NCI-H82 (cell line): Measurements from ENCODE around the gene ARHGAP33.
A peak's percentile ranks its signal among the peaks of the same experiment; 100 is the strongest.
"Not testable (repeated sequence)": the region's sequence is repeated elsewhere in the genome, so short reads cannot be mapped to it uniquely, and the experiment has no call there.

ENCODE experiments used
- DNase-seq: peaks from one replicate; lab custom pipeline; 2025; lab: John Stamatoyannopoulos, UW

Gene ARHGAP33

DNA sequence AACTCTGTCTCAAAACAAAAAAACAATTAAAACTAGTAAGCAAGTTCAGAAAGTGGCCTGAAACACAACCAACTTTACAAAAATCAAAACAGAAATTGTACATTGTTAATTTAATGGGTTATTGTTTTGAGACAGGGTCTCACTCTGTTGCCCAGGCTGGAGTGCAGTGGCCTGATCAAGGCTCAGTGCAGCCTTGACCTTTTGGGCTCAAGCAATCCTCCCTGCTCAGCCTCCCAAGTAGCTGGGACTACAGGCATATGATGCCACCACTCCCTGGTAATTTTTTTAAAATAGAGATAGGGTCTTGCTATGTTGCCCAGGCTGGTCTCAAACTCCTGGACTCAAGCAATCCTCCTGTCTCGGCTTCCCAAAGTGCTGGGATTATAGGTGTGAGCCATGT, 20.2 kb downstream of the ARHGAP33 start:
- DNase-seq = not testable (repeated sequence)

DNA sequence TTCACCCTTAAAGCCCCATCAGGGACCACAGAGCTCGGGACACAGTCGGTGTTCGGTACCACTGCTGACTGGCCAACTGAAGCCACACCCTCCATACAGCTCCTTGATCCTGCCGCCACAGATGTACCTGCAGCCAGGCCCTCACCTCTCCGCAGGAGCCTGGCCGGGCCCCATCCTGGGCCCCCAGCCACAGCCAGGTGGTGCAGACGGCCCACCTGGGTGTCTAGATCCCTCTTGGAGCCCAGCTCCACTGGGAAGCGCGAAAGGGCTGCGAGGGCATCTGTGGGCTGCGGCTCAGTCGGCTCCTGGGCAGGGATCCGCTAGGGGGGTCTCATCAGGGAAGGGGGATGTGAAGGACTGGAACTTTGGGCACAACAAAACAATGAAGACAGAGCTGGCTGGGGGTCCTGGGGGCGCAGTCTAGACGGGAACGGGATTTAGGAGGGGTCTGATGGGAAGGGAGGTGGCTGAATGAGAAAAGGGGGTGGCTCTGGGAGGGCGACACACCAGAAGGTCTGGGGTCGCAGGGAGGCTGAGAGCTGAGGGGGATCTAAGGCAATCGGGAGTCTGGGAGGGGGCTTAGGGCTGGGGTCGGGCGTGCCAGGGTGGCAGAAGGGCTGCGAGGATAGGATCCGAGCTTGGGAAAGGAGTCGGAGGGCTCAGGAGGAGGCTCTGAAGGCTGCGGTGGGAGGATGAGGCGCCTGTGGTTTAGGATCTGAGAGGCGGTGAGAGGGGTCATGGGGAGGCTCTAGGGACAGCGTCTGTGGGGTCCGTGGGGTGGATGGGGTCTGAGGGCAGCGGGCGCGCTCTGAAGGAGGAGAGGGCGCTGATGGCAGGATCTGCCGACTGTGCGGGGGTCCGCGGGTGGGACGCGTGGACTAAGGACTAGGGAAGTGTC, 21.5 kb downstream of the ARHGAP33 start:
- DNase-seq = no peak

DNA sequence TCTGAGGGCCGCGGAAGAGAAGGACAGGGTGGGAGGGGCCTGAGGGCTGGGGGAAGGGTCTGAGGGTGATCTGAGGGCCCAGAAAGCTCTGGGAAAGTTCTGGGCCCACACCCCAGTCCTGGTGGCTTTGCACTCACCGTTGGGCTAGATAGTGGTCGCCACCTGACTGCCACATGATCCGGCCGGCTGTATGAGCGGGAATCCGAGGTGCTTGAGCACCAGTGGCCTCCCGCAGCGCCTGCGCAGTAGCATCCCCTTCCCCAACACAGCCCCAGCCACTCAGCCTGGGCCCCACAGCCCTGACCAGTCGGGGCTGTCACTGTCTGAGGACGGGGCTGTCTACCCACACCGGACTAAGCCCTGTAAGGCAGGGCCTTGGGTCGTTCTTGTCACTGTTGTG, 22.3 kb downstream of the ARHGAP33 start:
- no peak for DNase-seq

DNA sequence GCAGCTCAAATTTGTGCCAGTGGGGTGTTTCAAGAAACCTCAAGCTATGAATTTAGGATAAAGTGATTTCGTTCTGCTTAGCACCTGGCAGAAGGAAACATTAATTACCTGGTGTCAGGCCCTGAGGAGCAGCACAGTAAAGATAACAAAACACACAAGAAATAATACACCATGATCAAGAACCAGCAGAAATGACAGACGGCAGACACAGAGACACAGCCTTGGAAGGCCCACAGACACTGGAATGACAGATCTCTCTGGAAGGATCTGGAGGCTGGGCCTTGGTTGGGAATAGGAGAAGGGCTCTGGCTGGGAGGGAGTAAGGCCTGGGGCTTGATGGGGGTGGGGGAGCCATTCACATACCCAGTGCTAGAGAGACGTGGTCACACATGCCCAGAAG, 26.5 kb downstream of the ARHGAP33 start:
- no peak for DNase-seq

DNA sequence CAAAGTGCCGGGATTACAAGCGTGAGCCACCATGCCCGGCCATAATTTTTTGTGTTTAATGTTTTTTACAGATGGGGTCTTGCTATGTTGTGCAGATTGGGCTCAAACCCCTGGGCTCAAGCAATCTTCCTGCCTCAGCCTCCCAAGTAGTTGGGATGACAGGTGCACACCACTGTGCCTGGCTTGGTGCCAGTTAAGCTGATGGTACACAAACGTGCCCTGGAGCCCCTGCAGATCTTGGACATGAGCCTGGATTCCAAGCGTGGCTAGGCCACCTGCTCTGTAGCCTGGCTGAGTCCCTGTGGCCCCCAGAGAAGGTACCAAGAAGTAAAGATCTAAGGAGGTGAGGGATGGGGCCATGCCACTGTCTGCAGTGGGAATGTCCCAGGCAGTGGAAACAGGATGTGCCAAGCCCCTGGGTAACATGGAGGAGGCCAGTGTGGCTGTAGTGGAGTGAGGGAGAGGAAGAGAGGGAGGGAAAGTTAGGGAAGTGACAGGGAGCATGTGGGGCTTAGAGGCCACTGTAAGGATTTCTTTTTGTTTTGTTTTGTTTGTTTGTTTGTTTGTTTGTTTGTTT, 30.2 kb downstream of the ARHGAP33 start:
- no peak for DNase-seq

DNA sequence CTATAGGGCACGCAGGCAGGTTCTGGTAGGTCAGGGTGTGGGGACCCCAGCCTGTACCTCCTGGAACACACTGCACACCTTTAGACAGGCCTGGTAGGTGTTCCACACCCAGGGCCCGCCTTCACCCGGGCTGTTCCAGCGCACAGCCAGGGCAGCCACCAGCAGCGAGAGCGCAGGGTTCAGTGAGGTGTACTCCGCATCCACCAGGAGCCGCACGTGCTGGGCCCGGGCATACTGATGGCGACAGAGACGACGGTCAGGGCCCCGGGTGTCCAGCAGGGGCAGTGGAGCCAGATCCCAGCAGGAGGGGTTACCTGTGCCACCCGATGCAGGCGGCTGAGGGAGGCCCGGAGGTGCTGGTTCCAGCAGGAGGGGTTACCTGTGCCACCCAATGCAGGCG, 31.2 kb downstream of the ARHGAP33 start:
- no peak for DNase-seq

DNA sequence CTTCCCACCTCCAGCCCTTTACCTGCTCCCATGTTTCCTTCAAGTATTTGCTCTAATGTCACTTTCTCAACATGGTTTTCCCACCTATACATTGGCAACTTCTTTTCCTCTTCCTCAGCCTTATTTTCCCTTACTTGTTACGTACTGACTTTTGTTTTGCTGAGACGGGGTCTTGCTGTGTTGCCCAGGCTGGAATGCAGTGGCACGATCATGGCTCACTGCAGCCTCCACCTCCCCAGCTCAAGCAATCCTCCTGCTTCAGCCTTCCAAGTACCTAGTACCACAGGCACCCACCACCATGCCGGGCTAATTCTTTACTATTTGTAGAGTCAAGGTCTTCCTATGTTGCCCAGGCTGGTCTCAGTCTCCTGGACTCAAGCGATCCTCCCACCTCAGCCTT, 32.3 kb downstream of the ARHGAP33 start:
- DNase-seq = no peak

DNA sequence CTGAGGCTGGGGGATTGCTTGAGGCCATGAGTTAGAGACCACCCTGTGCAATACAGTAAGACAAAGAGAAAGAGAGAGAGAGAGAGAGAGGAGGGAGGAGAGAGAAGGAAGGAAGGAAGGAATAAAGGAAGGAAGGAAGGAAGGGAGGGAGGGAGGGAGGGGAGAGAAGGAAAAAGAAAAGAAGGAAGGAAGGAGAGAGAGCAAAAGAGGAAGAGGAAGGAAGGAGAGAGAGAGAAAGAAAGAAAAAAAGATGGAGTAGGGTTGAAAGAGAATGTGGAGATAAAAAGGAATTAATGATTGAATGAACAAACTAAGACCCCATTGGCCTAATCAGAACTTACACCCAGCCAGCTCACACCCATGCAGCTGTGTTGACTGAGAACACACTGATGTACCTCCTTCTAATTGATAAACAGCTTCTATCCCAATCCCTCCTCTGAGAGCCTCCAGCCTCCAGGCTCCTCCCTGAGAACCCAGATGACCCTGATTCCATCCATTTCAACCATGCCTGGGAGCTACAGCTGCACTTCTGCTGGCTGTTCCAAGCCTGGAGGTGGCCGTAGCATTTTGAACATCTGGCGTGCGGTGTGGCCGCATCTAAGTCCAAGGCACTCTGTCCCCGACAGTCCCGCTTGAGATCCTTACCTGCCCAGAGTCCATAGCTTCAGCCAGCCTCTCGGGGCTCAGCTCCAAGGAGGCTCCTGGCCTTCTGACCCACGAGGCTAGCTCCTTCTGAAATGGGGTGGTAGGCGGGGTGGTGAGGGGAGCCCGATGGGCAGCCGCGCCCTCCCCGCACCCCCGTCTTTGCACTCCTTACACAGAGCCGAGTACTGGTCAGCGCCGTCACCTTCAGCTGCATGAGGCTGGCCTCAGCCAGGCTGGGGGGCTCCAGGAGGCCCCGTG, 36.2 kb downstream of the ARHGAP33 start:
- DNase-seq = peak; percentile 64

DNA sequence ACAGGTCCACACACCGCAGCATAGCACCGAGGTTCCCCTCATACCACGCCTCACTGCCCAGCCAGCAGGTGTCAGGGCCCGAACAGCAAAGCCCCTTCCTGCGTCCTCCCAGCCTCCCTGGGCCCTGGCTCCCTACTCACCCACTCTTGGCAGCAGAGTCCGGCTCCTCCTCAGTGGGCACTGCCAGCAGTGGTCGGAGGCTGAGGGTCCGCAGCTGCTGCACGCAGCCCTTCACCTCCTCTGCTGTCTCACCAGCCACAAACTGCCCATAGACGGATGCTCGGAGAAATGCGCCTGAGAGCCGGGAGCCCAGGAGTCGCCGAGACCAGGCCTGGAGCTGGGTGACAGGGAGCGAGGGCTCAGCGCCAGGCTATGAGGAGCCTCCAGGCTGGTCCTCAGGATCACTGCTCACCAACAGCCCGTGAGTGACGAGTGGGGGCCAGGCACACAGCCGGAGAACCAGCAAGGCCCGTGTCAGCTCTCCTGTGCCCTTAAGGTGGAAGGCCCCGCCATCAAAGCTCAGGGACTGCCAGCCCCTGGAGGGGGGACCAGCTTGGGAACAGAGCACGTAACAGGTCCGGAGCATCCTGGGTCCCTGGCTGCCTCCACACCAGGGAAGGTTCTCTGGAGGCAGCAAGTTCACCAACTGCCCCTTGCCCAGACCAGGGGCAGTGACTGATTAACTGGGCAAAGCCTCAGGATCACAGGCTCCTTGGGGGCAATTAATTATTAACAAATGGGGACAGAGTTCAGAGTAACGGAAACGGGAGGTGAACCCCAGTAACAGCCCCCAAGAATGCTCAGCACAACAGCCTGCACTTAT, 37.1 kb downstream of the ARHGAP33 start, which contains the start of gene PRODH2:
TSS of gene PRODH2 (minus strand) at position 626 of the 823 bp plus-strand sequence. CDS start at position 586, 40 bp downstream.
- no peak for DNase-seq

DNA sequence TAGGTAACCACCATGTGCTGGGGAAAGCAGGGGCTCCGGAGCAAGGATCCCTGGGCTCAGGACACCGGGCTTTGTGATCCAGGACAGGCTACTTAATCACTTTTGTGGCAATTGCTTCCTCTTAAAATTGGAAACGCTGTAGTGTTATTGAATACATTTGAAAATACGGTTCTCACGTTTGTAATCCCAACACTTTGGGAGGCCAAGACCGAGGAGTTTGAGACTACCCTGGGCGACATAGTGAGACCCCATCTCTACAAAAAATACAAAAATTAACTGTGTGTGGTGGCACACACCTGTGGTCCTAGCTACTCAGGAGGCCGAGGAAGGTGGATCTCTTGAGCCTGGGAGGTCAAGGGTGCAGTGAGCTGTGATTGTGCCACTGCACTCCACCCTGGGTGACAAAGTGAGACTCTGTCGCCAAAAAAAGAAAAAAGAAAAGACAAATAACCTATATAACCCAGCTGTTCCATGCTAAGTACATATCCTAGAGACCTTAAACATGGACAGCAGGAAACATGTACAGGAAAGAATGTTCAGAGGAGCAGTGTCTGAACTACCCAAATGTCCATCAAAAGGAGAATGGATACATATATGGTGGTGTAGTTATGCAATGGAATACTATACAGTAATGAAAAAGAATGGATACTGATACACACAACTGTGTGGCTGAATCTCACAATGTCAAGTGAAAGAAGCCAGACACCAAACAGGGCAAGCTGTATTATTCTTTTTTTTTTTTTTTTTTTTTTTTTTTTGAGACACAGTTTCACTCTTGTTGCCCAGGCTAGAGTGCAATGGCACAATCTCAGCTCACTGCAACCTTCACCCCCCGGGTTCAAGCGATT, 37.9 kb downstream of the ARHGAP33 start:
- no peak for DNase-seq

DNA sequence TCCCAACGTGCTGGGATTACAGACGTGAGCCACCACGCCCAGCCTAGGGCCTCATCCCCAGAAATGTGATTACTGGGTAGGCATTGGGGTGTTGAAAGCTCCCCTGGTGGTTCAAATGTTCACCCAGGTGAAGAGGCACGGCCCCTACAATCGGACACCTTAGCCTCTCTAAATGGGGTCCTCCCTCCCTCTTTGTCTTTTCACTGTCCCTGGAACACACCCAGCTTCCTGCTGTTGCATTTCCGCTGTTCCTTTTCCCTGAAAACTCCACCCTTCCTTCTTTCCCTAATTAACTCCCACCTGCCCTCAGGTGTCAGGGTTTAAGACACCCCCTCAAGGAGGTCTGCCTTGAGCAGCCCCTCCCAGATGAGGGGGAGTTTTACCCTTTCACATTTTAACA, 40.9 kb downstream of the ARHGAP33 start:
- DNase-seq = no peak

DNA sequence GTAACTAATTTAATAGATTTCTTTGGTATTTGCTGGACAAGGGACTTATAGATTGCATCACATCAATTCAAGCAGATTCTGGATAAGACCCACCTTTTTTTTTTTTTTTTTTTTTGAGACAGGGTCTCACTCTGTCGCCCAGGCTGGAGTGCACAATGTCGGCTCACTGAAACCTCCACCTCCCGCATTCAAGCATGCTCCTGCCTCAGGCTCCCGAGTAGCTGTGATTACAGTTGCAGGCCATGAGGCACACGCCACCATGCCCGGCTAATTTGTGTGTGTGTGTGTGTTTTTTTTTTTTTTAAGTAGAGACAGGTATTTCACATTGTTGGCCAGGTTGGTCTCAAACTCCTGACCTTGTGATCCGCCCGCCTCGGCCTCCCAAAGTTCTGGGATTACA, 41.5 kb downstream of the ARHGAP33 start:
- DNase-seq = no peak

DNA sequence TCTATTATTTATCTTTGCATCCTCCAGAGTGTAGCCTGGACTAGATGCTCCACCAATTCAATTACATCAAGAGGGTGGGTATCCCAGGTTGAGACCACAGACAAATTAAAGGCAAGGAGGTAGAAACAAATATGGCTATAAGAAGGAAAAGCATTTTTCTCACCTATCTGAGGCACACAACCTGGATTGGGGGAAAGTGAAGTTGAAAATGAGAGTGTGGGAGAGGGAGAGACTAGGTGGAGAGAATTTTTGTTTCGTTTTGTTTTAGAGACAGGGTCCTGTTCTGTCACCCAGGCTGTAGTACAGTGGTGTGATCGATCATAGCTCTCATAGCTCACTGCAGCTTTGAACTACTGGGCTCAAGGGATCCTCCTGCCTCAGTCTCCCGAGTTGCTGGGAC, 43.1 kb downstream of the ARHGAP33 start:
- no peak for DNase-seq

DNA sequence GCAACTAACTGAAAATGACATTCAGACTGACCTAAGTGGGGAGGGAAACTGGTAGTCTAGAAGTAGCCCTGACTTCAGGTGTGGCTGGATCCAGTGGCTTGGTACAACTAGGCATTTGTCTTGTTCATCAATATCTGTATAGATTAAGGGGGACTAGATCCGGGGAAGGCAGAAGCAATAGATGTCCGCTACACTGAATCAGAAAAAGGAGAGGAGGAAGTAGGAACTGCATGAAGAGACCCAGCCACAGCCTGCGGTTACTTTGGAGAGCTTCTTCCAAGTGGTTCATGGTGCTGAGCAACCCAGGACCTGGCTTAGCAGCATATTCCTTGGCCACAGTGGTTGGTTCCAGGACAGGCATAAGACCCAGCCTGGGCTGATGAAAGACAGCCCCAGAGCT, 47.2 kb downstream of the ARHGAP33 start:
- no peak for DNase-seq

DNA sequence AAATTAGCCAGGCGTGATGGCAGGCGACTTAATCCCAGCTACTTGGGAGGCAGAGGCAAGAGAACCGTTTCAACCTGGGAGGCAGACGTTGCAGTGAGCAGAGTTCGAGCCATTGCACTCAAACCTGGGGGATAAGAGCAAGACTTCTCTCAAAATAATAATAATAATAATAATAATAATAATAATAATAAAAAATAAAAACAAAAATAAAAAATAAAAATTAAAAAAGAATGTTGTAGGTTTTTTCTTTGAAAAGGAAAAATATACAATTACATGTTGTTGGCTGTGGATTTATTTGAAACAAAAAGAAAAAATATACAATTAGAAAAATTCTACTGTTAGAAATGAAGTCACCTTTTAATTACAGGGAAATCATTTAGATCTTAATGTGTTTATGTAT, 48.8 kb downstream of the ARHGAP33 start:
- no peak for DNase-seq

DNA sequence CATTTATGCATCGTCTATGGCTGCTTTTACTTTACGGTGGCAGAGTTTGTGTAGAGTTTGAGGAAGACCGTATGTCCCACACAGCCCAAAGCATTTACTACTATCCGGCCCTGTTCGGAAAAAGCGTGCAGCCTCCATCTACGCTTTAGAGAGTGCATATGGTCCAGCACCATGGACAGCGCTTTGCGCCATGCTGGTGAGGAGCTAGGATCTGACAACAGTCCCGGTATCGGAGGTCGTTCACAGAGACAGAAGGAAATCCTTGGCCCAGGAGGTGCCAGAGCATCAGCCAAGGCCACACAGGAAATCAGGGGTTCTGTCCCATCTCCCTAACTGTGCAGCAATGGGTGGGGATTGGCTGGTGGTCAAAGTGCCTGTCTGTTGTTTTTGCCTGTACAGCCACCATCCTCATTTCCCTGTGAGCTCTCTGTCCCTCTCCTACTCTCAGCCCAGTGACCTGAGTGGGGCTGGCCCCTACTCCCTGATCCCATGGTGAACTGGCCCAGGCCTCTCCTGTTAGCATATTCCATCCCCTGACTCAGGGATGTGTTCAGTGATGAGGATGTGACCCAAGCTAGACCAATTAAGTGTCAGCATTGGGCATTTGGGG, 53.4 kb downstream of the ARHGAP33 start:
- no peak for DNase-seq

DNA sequence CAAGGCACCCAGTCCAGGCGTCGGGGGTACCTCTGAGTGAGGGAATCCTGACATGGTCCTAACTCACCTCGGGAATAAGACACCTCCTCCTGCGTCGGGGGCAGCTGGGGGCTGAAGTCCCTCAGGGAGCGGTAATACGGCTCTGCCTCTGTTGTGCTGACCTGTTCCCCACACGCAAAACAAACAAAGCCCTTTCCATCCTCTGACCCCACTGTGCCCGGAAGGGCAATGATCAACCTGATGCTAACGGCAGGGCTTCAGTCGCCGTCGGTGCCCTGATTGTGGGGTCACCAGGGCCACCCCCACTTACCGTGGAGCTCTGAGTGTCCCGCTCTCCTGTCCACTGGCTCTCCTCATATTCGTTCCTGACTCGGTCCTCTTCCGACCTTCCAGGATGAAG, 55.6 kb downstream of the ARHGAP33 start:
- no peak for DNase-seq

DNA sequence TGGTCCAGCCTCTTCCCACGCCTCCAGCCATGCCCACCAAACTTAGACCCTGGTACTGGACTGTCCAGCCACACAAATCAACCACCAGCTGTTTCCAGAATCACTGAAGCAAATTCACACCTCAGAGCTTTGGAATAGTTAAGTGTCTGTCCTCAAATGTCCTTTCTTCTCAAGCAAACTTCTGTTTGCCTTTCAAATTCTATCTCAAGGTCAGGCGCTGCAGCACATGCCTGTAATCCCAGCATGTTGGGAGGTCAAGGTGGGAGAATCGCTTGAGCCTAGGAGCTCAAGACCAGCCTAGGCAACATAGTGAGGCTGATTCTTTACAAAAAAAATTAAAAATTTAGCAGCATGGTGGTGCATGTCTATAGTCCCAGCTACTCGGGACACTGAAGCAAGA, 56.7 kb downstream of the ARHGAP33 start:
- no peak for DNase-seq

DNA sequence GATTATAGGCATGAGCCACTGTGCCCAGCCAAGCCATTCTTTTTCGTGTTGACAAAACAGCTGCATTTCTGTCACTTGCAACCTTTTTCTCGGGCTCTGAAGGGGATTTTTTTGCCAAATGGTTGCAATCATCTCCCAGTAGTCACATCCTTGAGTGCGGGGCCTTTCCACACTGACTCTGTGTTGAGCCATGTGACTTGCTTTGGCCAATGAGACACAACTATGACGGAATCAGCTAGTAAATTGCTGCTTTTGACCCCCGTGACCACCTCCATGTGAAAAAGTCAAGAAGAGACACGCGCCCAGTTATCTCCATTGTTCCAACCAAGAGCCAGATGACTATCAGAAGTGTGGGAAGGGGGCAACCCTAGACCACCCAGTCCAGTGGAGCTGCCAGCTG, 58.6 kb downstream of the ARHGAP33 start:
- DNase-seq = no peak

DNA sequence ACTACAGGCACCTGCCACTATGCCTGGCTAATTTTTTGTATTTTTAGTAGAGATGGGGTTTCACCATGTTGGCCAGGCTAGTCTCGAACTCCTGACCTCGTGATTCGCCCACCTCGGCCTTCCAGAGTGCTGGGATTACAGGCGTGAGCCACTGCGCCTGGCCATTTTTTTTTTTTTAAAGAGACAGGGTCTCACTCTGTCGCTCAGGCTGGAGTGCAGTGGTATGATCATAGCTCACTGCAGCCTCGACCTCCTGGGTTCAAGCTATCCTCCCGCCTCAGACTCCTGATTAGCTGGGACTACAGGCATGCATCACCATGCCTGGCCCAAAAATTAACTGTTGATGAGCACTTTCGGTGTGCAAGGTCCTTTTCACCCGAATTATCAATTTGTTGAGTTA, 60.7 kb downstream of the ARHGAP33 start:
- DNase-seq = not testable (repeated sequence)
